Activated B cell treated with CpG ODN at 0.5 μM for 24 hours (primary cell): ENCODE measurements around the gene PLCB2. TPM values are rescaled to one million over a fixed set of nuclear protein-coding genes. Genes with fewer than 3 reads are reported as not detected.

Experiments
- ATAC-seq: fragments of 200-7000 bp; cut with Tn5 transposase; one replicate; pipeline ENCODE4 v1.10.0; 2021; ENCODE audit warnings: low read depth, mild to moderate bottlenecking, moderate library complexity
- CTCF ChIA-PET: fragments of 350-600 bp; sonication (Branson Sonifier 250); formaldehyde crosslinking; loops from one replicate; lab custom pipeline; 2021; ENCODE audit warnings: antibody characterized with exemption; lab: Charles Lee
- POLR2A ChIA-PET: fragments of 350-600 bp; sonication (Branson Sonifier 250); formaldehyde crosslinking; loops from one replicate; lab custom pipeline; 2021; ENCODE audit warnings: antibody characterized with exemption; lab: Charles Lee
- DNase-seq: peaks from one replicate; pipeline ENCODE4 v3.0.0; 2022
- H3K27ac Mint-ChIP-seq: one replicate; pipeline ENCODE4 v1.8.0; 2020; ENCODE audit warnings: mixed read lengths
- H3K27me3 Mint-ChIP-seq: one replicate; pipeline ENCODE4 v1.8.0; 2021; ENCODE audit warnings: mixed read lengths
- H3K36me3 Mint-ChIP-seq: one replicate; pipeline ENCODE4 v1.8.0; 2021; ENCODE audit warnings: low read depth, mixed read lengths
- H3K4me1 Mint-ChIP-seq: one replicate; pipeline ENCODE4 v1.8.0; 2021; ENCODE audit warnings: mixed read lengths
- H3K4me3 Mint-ChIP-seq: one replicate; pipeline ENCODE4 v1.8.0; 2020; ENCODE audit warnings: mild to moderate bottlenecking, mixed read lengths
- H3K9me3 Mint-ChIP-seq: one replicate; pipeline ENCODE4 v1.8.0; 2020; ENCODE audit warnings: mixed read lengths
- intact Hi-C: fragments of 100-400 bp; cut with micrococcal nuclease; formaldehyde crosslinking; loops from one replicate; pipeline ENCODE4 v1.15.1; 2024
- total RNA-seq: library from RNA; stranded (reverse); gene quantifications from 2 replicates; pipeline ENCODE4 v1.2.3, GENCODE V29; 2022
- TF ChIP-seq, protein P1 (sequence below): fragments of 200-600 bp; IDR thresholded peaks from one replicate; pipeline ENCODE4 v1.8.0; 2022; ENCODE audit warnings: antibody characterized with exemption, mild to moderate bottlenecking

PLCB2 gene
- total RNA-seq, 1 donor from 2014 or later = 126 TPM

DNA sequence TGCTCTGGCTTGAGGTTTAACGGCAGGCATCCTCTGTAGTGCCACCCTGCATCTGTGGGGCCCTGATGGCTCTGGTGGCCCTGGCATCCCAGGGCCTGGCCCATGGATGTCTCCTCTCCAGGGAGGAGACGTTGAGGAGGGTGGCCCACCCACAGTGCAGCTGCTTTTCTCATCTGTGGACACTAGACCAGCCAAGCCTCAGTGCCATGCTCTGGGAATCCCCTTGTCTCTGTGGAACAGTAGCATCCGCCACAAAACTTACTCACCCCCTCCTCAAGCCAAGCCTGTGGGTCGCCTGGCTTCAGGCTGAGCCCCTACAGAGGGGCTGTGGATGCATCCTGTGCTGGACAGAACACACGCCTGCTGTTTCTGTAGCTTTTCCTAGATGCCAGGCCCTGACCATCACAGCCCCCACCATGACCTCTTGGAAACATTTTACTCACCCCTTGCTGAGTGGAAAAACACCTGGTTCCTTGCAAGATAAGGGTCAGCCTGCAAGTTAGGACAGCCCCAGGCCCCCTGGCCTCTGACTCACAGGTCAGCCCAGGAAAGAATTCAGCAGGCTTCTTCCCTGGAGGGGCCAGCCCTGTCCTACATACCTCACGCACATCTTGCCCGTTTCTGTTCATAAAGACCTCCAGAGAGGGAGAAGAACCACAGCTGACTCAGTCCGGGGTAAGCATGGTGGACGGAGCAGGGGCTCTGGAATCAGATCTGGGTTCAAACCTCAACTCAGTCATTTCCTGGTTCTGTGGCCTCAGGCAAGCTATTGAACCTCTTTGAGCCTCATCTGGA lies 49.9 kb downstream of the PLCB2 start:
- Mint-ChIP-seq H3K36me3 (no peaks in the 10 kb centered on the region), H3K4me3 (no peak overlapping the region), H3K27me3 (peaks cover 12% of the 10 kb centered on the region), H3K27ac (no peak overlapping the region), H3K9me3 (no peaks in the 10 kb centered on the region), H3K4me1 (peaks cover 6% of the 10 kb centered on the region)
- ATAC-seq (no peak), DNase-seq (no peak)
- CTCF ChIA-PET = interaction anchor here (0.8 to 2.2 kb wide), 2 partner anchors 16 to 21 kb away, joined by 3 to 6 read pairs; no protein-coding TSS in a partner anchor
- TF ChIP-seq, protein P1, sequence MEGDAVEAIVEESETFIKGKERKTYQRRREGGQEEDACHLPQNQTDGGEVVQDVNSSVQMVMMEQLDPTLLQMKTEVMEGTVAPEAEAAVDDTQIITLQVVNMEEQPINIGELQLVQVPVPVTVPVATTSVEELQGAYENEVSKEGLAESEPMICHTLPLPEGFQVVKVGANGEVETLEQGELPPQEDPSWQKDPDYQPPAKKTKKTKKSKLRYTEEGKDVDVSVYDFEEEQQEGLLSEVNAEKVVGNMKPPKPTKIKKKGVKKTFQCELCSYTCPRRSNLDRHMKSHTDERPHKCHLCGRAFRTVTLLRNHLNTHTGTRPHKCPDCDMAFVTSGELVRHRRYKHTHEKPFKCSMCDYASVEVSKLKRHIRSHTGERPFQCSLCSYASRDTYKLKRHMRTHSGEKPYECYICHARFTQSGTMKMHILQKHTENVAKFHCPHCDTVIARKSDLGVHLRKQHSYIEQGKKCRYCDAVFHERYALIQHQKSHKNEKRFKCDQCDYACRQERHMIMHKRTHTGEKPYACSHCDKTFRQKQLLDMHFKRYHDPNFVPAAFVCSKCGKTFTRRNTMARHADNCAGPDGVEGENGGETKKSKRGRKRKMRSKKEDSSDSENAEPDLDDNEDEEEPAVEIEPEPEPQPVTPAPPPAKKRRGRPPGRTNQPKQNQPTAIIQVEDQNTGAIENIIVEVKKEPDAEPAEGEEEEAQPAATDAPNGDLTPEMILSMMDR = no peak
- intact Hi-C loops = no loop called here
- POLR2A ChIA-PET = interaction anchor here (1.0 kb wide), 1 partner anchor 17 kb away, joined by 3 read pairs; no protein-coding TSS in a partner anchor

DNA sequence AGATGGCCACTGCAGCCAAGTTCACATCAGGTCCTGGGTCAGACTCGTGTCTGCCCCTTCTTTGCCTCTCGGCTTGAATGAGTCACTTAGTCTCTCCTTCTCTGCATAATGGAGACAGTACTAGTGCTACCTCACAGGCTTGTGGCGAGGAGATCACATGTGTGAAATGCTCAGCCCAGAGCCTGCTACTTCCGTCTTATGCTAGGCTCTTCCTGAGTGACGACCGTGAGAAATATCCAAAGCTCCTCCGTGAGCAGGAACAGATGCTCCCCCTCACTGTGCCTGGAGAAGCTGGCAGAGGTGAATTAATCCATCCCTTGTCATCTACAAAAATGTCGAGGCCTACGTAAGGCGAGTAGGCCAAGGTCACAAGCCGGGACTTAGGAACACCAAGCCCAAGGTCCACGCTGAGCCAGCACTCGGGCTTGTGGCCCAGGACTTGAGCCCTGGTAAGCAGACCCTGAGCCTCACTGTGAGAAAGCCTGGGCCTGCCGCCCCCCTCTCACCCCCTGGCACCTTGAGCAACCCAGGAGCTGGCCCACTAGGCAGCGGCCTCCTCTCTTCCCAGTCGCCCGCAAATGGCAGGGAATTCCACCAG lies 51.0 kb downstream of the PLCB2 start:
- POLR2A ChIA-PET = no interaction called here
- no peak overlapping the region for H3K4me3 Mint-ChIP-seq

DNA sequence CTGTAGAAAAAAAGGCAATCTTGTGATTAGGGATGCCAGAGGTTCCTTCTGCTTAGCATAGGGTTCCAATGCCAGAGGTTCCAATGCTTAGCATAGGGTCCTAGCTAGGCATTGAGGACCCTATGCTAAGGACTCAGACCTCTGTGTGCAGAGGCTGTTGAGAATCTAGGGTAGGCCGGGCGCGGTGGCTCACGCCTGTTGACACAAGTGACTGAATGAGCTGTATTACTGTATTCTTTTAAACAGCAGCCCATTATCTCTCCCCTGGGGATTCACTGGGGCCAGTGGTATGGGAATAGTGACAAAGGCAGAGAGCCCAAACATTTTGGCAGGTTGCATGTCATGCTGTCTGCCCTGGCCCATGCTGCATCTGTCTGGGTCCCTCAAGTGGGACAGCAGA lies 52.7 kb downstream of the PLCB2 start:
- H3K4me3 Mint-ChIP-seq = no peak overlapping the region
- no peak for ATAC-seq

More for the DNA sequence above, 51.0 kb downstream of the PLCB2 start:
- ATAC-seq (no peak), DNase-seq (no peak)
- intact Hi-C loops = no loop called here
- CTCF ChIA-PET = no interaction called here
- H3K9me3 Mint-ChIP-seq = no peaks in the 10 kb centered on the region
- TF ChIP-seq, protein P1 = no peak
- no peak overlapping the region for H3K27ac Mint-ChIP-seq
- H3K36me3 Mint-ChIP-seq = no peaks in the 10 kb centered on the region
- H3K4me1 Mint-ChIP-seq = peaks cover 6% of the 10 kb centered on the region
- peaks cover 13% of the 10 kb centered on the region for H3K27me3 Mint-ChIP-seq

DNA sequence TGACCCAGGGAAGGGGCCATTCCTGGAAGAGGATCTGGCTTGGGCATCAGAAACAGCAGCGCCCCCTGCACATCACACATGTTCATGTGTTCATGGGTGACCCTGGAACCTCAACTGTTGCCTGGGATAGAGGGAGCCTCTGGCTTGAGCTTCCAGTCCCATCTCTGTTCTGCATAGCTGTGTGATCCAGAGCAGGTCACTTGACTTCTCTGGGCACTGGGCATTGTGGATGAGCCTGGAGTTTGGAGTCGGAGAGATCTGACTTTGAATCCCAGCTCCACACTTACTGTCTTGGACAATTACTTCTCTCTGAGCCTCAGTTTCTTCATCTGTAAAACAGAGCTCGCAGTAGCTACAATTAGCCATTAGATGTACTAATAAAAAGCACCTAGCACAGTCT lies 53.3 kb downstream of the PLCB2 start:
- ChIA-PET POLR2A (interaction anchor here (0.6 kb wide), 1 partner anchor 36 kb away, joined by 3 read pairs; no protein-coding TSS in a partner anchor), CTCF (no interaction called here)
- intact Hi-C loops = no loop called here
- H3K27me3 Mint-ChIP-seq = peaks cover 23% of the 10 kb centered on the region
- H3K9me3 Mint-ChIP-seq = no peaks in the 10 kb centered on the region
- no peak overlapping the region for H3K4me3 Mint-ChIP-seq
- DNase-seq (no peak), ATAC-seq (no peak)
- TF ChIP-seq, protein P1 = no peak
- H3K4me1 Mint-ChIP-seq = peaks cover 6% of the 10 kb centered on the region
- no peaks in the 10 kb centered on the region for H3K36me3 Mint-ChIP-seq
- H3K27ac Mint-ChIP-seq = no peak overlapping the region

More for the DNA sequence above, 52.7 kb downstream of the PLCB2 start:
- TF ChIP-seq, protein P1 = no peak
- no peaks in the 10 kb centered on the region for H3K36me3 Mint-ChIP-seq
- no peak for DNase-seq
- intact Hi-C loops = no loop called here
- ChIA-PET CTCF (no interaction called here), POLR2A (interaction anchor here (0.6 kb wide), 2 partner anchors 35 to 168 kb away, joined by 3 to 4 read pairs; no protein-coding TSS in a partner anchor)
- no peak overlapping the region for H3K27ac Mint-ChIP-seq
- H3K4me1 Mint-ChIP-seq = peaks cover 6% of the 10 kb centered on the region
- peaks cover 23% of the 10 kb centered on the region for H3K27me3 Mint-ChIP-seq
- H3K9me3 Mint-ChIP-seq = no peaks in the 10 kb centered on the region

DNA sequence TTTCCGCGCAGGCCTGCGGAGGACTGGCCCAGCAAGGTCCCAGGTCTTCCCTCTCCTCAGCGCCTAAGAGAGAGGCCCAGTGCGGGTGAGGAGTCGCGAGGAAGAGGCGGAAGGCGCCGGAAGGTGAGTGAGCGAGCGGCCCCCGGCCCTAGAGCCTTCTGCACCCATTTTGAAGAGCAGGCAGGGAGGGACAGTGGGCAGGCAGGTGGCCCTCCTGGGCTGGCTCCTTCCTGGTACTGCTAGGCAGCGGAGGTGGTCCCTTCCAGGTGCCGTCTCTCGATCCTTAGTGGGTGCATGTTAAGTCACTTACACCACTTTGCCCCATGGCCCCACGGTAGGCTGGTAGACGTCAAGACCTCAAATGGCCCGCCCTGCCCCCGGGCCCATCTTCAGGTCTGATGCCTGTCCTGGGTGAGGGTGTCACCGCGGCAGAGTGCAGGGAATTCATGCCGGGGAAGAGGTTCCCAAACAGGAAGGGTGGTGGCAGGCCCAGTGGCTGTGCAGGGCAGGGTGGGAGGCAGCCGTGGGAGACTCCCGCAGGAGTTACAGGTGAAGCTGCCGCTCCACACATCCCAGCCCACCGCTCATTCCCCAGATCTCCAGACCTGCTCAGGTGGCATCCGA lies 54.5 kb downstream of the PLCB2 start:
- no peak overlapping the region for H3K27ac Mint-ChIP-seq
- ChIA-PET CTCF (no interaction called here), POLR2A (no interaction called here)
- ATAC-seq (peak; percentile 34), DNase-seq (no peak)
- peaks cover 23% of the 10 kb centered on the region for H3K27me3 Mint-ChIP-seq
- no peaks in the 10 kb centered on the region for H3K9me3 Mint-ChIP-seq
- peak overlapping the region; percentile 78 for H3K4me3 Mint-ChIP-seq
- TF ChIP-seq, protein P1 = no peak
- intact Hi-C loops = no loop called here
- peaks cover 6% of the 10 kb centered on the region for H3K4me1 Mint-ChIP-seq
- H3K36me3 Mint-ChIP-seq = no peaks in the 10 kb centered on the region
